Tibial nerve (tissue), 4 donors: ENCODE data around the gene RIN1.

Experiments used
- CTCF ChIP-seq, 5 experiments: fragments of 200-600 bp in 3 of 5; fragments of 450-650 bp in 2 of 5; sonication (generic) in 3 of 5; IDR thresholded peaks; one replicate each; pipeline ENCODE4 v1.5.1; 2016 to 2019; ENCODE audit warnings: antibody characterized with exemption in 5 of 5, mild to moderate bottlenecking in 3 of 5, moderate library complexity in 2 of 5
- EP300 ChIP-seq, 2 donors: sonication (generic); formaldehyde crosslinking; IDR thresholded peaks; one replicate each; pipeline ENCODE4 v1.6.1; 2017; ENCODE audit warnings: antibody characterized with exemption in 2 of 2, mild to moderate bottlenecking in 1 of 2

GRCh38 chr11:66287889-66288670, 48.2 kb downstream of the RIN1 start:
- TF ChIP-seq CTCF (IDR thresholded peaks at IDR 0.05): no peak
- no peak for TF ChIP-seq EP300 (IDR thresholded peaks at IDR 0.05)
